HG02840 (cell line): ENCODE measurements around the gene ZBTB3.
"Not testable (repeated sequence)": the region's sequence is repeated elsewhere in the genome, so short reads cannot be mapped to it uniquely, and the experiment has no call there.

ENCODE experiments used
- ATAC-seq: cut with Tn5 transposase; IDR thresholded peaks from one replicate; pipeline ENCODE4 v1.9.1; 2021; ENCODE audit warnings: mild to moderate bottlenecking, moderate library complexity, moderate number of reproducible peaks; ENCODE audit not compliant: unreplicated experiment, low FRiP score

ZBTB3 gene

GRCh38 chr11:62757846-62758788 is 4.2 kb upstream of the ZBTB3 start:
- ATAC-seq: no peak

- ATAC-seq: no peak
These were observed 1.2 kb upstream of the ZBTB3 start for GRCh38 chr11:62755086-62755615.

- ATAC-seq: no peak
These were observed 795 bp downstream of the ZBTB3 start for GRCh38 chr11:62752994-62753735.

- ATAC-seq: no peak
These were observed 1.7 kb downstream of the ZBTB3 start for GRCh38 chr11:62752177-62752785.

GRCh38 chr11:62749931-62750330 is 4.0 kb downstream of the ZBTB3 start:
- ATAC-seq: not testable (repeated sequence)

GRCh38 chr11:62747475-62748160 is 6.3 kb downstream of the ZBTB3 start:
- no peak for ATAC-seq

- no peak for ATAC-seq
These were observed 16.8 kb downstream of the ZBTB3 start for GRCh38 chr11:62737196-62737595.

- ATAC-seq: no peak
These were observed 21.1 kb downstream of the ZBTB3 start for GRCh38 chr11:62732830-62733229.

GRCh38 chr11:62730076-62730475 is 23.9 kb downstream of the ZBTB3 start:
- ATAC-seq: not testable (repeated sequence)

- peak; percentile 15 for ATAC-seq
These were observed 25.6 kb downstream of the ZBTB3 start, which contains the start of gene TTC9C for GRCh38 chr11:62728171-62728988. Gene TTC9C (plus strand): TSS chr11:62728486. CDS start chr11:62728849, 363 bp downstream.

- peak; percentile 57 for ATAC-seq
These were observed 26.1 kb downstream of the ZBTB3 start for GRCh38 chr11:62727872-62728170.

- peak; percentile 64 for ATAC-seq
These were observed 26.6 kb downstream of the ZBTB3 start, which contains the start of gene HNRNPUL2 for GRCh38 chr11:62727165-62727871. Gene HNRNPUL2 (minus strand): TSS chr11:62727457. CDS start chr11:62727156, 301 bp downstream.

- ATAC-seq: peak; percentile 7
These were observed 27.1 kb downstream of the ZBTB3 start for GRCh38 chr11:62726915-62727164.

- no peak for ATAC-seq
These were observed 27.6 kb downstream of the ZBTB3 start for GRCh38 chr11:62726156-62726914.

- no peak for ATAC-seq
These were observed 28.3 kb downstream of the ZBTB3 start for GRCh38 chr11:62725646-62726045.

- no peak for ATAC-seq
These were observed 29.8 kb downstream of the ZBTB3 start for GRCh38 chr11:62724171-62724570.

GRCh38 chr11:62721994-62722393 is 32.0 kb downstream of the ZBTB3 start:
- ATAC-seq: no peak

GRCh38 chr11:62719302-62719978 is 34.5 kb downstream of the ZBTB3 start:
- no peak for ATAC-seq
